Measurements from ENCODE around the gene CBX5. TPM values are rescaled to one million over a fixed set of nuclear protein-coding genes. Genes with fewer than 3 reads are reported as not detected.

CBX5 gene
- total and polyA plus RNA-seq, 9 of the 15 experiments (the other 6 are each of a cell fraction or from before 2014, with no cell fraction given) = 32.6 to 102 (median 59.2) TPM

- TF ChIP-seq TSHZ1 (CRISPR knock-in tag; IDR thresholded peaks at IDR 0.05) (no peak), ZNF609 (CRISPR knock-in tag; IDR thresholded peaks at IDR 0.05; ENCODE audit: borderline replicate concordance) (no peak), RB1 (IDR thresholded peaks at IDR 0.05; ENCODE audit: low read depth) (no peak), JUN (IDR thresholded peaks at IDR 0.05; ENCODE audit: borderline replicate concordance, low read depth, low read length) (no peak), JUN (CRISPR knock-in tag; IDR thresholded peaks at IDR 0.05; ENCODE audit: borderline replicate concordance) (no peak), NFE2 (IDR thresholded peaks at IDR 0.05; ENCODE audit: low read depth) (no peak)
Observed at GRCh38 chr12:54222609-54223008, 57.3 kb downstream of the CBX5 start (continued).
